H1 (cell line): ENCODE measurements around the gene MYH9. TPM values are rescaled to one million over a fixed set of nuclear protein-coding genes. Genes with fewer than 3 reads are reported as not detected.
A peak's percentile ranks its signal among the peaks of the same experiment; 100 is the strongest.

Experiments
- CTCF ChIA-PET: fragments of 300-600 bp; sonication (Branson Sonifier 250); formaldehyde crosslinking; loops from one replicate; lab custom pipeline; 2021; ENCODE audit not compliant: partially characterized antibody; lab: Charles Lee
- POLR2A ChIA-PET: fragments of 300-600 bp; sonication (Branson Sonifier 250); formaldehyde crosslinking; loops from one replicate; lab custom pipeline; 2021; ENCODE audit warnings: inconsistent platforms; ENCODE audit not compliant: partially characterized antibody; lab: Charles Lee
- DNase-seq, 2 experiments: peaks; one replicate each; pipeline versions ENCODE4 v3.0.0 to v3.0.0-alpha.2; 2010 to 2022; ENCODE audit warnings: low spot score in 2 of 2, low read depth in 1 of 2, mixed read lengths in 1 of 2
- FAIRE-seq: peaks from 2 replicates; lab custom pipeline; 2011; peaks lifted over from hg19 to GRCh38; lab: Jason Lieb, UNC
- H2AFZ ChIP-seq: 2 replicates; pipeline ENCODE4 v1.8.1; 2012; ENCODE audit warnings: low read length, inconsistent platforms
- H2AK5ac ChIP-seq: 2 replicates; pipeline ENCODE4 v1.6.1; 2013; ENCODE audit warnings: low read depth, low read length
- H2BK120ac ChIP-seq: replicated peaks from 2 replicates; pipeline ENCODE3; 2013; ENCODE audit warnings: low read depth, low read length, inconsistent platforms
- H2BK12ac ChIP-seq: 2 replicates; pipeline ENCODE4 v1.6.1; 2013; ENCODE audit warnings: low read depth, low read length
- H2BK15ac ChIP-seq: 2 replicates; pipeline ENCODE4 v1.6.1; 2013; ENCODE audit warnings: low read length
- H2BK20ac ChIP-seq: 2 replicates; pipeline ENCODE4 v1.6.1; 2013; ENCODE audit warnings: low read length
- H2BK5ac ChIP-seq: 2 replicates; pipeline ENCODE4 v1.6.1; 2013; ENCODE audit warnings: low read depth, low read length
- H3K14ac ChIP-seq: 2 replicates; pipeline ENCODE4 v1.6.1; 2013; ENCODE audit warnings: inconsistent platforms; ENCODE audit not compliant: insufficient read length
- H3K18ac ChIP-seq: 2 replicates; pipeline ENCODE4 v1.6.1; 2013; ENCODE audit warnings: low read length; ENCODE audit errors: extremely low read depth
- H3K23ac ChIP-seq: 2 replicates; pipeline ENCODE4 v1.6.1; 2013; ENCODE audit warnings: inconsistent platforms; ENCODE audit not compliant: insufficient read length
- H3K23me2 ChIP-seq: 2 replicates; pipeline ENCODE4 v1.6.1; 2013; ENCODE audit warnings: low read depth, low read length
- H3K27ac ChIP-seq: 2 replicates; pipeline ENCODE4 v1.6.1; 2011; ENCODE audit warnings: low read depth, low read length, inconsistent platforms
- H3K27me3 ChIP-seq, 4 experiments: replicated peaks in 1 of 4; 1 replicate in 1 of 4; 2 replicates in 3 of 4; pipeline versions ENCODE4 v1.6.1 to v1.8.1; 2011 to 2013; ENCODE audit warnings: low read length in 3 of 4, mild to moderate bottlenecking in 3 of 4, inconsistent platforms in 2 of 4, mixed read lengths in 2 of 4, moderate library complexity in 1 of 4; ENCODE audit not compliant: control insufficient read depth in 3 of 4, insufficient read depth in 3 of 4; ENCODE audit errors: extremely low read depth in 1 of 4
- H3K36me3 ChIP-seq, 4 experiments: 2 replicates each; pipeline versions ENCODE4 v1.6.1 to v1.8.1; 2011 to 2013; ENCODE audit warnings: mild to moderate bottlenecking in 4 of 4, low read length in 3 of 4, moderate library complexity in 2 of 4, control low read depth in 1 of 4, inconsistent platforms in 1 of 4; ENCODE audit not compliant: insufficient read depth in 4 of 4, control insufficient read depth in 2 of 4
- H3K4ac ChIP-seq: replicated peaks from 2 replicates; pipeline ENCODE3; 2013; ENCODE audit warnings: low read length, low read depth, mixed read lengths, inconsistent platforms; ENCODE audit not compliant: insufficient read length
- H3K4me1 ChIP-seq, 4 experiments: replicated peaks in 1 of 4; 1 replicate in 1 of 4; 2 replicates in 3 of 4; pipeline versions ENCODE4 v1.6.1 to v1.8.1; 2011 to 2013; ENCODE audit warnings: low read length in 3 of 4, inconsistent platforms in 2 of 4, mixed read lengths in 1 of 4; ENCODE audit not compliant: insufficient read depth in 4 of 4, control insufficient read depth in 3 of 4
- H3K4me2 ChIP-seq, 2 experiments: 2 replicates each; pipeline versions ENCODE4 v1.6.1 to v1.8.1; 2011 to 2013; ENCODE audit warnings: low read depth in 2 of 2, low read length in 2 of 2, control low read depth in 1 of 2, inconsistent platforms in 1 of 2, mild to moderate bottlenecking in 1 of 2; ENCODE audit not compliant: insufficient read depth in 1 of 2
- H3K4me3 ChIP-seq, 4 experiments: fragments of 200-600, 300-600 bp in 1 of 4; sonication (generic), shearing (Covaris generic), sonication (Bioruptor Twin) in 1 of 4; 2 replicates each; pipeline versions ENCODE4 v1.5.1 to v1.8.1; 2011 to 2016; ENCODE audit warnings: low read length in 4 of 4, low read depth in 3 of 4, control low read depth in 2 of 4, inconsistent platforms in 2 of 4, mild to moderate bottlenecking in 2 of 4, mixed read lengths in 1 of 4, moderate library complexity in 1 of 4; ENCODE audit not compliant: insufficient read depth in 2 of 4; ENCODE audit errors: extremely low read depth in 1 of 4
- H3K56ac ChIP-seq: replicated peaks from 2 replicates; pipeline ENCODE3; 2013; ENCODE audit warnings: low read depth, mild to moderate bottlenecking, mixed read lengths, low read length, inconsistent platforms; ENCODE audit not compliant: insufficient read length
- H3K79me1 ChIP-seq: 2 replicates; pipeline ENCODE4 v1.6.1; 2013; ENCODE audit warnings: low read depth, low read length, control low read depth
- H3K79me2 ChIP-seq, 2 experiments: 2 replicates each; pipeline versions ENCODE4 v1.6.1 to v1.8.1; 2012 to 2013; ENCODE audit warnings: low read length in 2 of 2, mild to moderate bottlenecking in 2 of 2, inconsistent platforms in 1 of 2; ENCODE audit not compliant: insufficient read depth in 2 of 2, control insufficient read depth in 1 of 2
- H3K9ac ChIP-seq, 4 experiments: replicated peaks in 1 of 4; 1 replicate in 1 of 4; 2 replicates in 3 of 4; pipeline versions ENCODE4 v1.6.1 to v1.8.1; 2011 to 2013; ENCODE audit warnings: low read depth in 3 of 4, low read length in 3 of 4, control low read depth in 2 of 4, mild to moderate bottlenecking in 2 of 4, moderate library complexity in 2 of 4, inconsistent platforms in 1 of 4; ENCODE audit errors: extremely low read depth in 1 of 4
- H3K9me3 ChIP-seq, 2 experiments: 2 replicates each; pipeline versions ENCODE4 v1.6.1 to v1.8.1; 2012 to 2013; ENCODE audit warnings: mild to moderate bottlenecking in 2 of 2, moderate library complexity in 2 of 2, control low read depth in 1 of 2, inconsistent platforms in 1 of 2, low read depth in 1 of 2, low read length in 1 of 2, mixed read lengths in 1 of 2; ENCODE audit not compliant: insufficient read depth in 2 of 2
- H4K20me1 ChIP-seq, 2 experiments: replicated peaks in 1 of 2; 2 replicates each; pipeline versions ENCODE3 to v1.8.1; 2011 to 2013; ENCODE audit warnings: inconsistent platforms in 2 of 2, low read length in 2 of 2, mild to moderate bottlenecking in 1 of 2; ENCODE audit not compliant: insufficient read depth in 2 of 2, control insufficient read depth in 1 of 2
- H4K5ac ChIP-seq: 2 replicates; pipeline ENCODE4 v1.6.1; 2013; ENCODE audit warnings: low read length, low read depth, mixed read lengths, inconsistent platforms; ENCODE audit not compliant: insufficient read length
- H4K8ac ChIP-seq: 2 replicates; pipeline ENCODE4 v1.8.0; 2013; ENCODE audit warnings: mild to moderate bottlenecking, moderate library complexity, low read length, inconsistent platforms; ENCODE audit not compliant: insufficient read depth; ENCODE audit errors: extremely low read depth
- H4K91ac ChIP-seq: replicated peaks from 2 replicates; pipeline ENCODE3; 2013; ENCODE audit warnings: low read length, mixed read lengths, inconsistent platforms; ENCODE audit not compliant: insufficient read length
- CREB1 ChIP-seq: IDR thresholded peaks from 2 replicates; pipeline ENCODE4 v1.6.1; 2012; ENCODE audit warnings: inconsistent platforms
- FOSL1 ChIP-seq: IDR thresholded peaks from 2 replicates; pipeline ENCODE4 v1.6.1; 2011; ENCODE audit warnings: mild to moderate bottlenecking, low read depth, low read length, moderate library complexity; ENCODE audit not compliant: insufficient read depth
- SAP30 ChIP-seq: fragments of 300-600 bp; sonication (generic); IDR thresholded peaks from 2 replicates; pipeline ENCODE4 v1.7.1; 2012; ENCODE audit warnings: low read length, moderate library complexity, mild to moderate bottlenecking, inconsistent platforms; ENCODE audit not compliant: insufficient read depth, insufficient replicate concordance
- TAF1 ChIP-seq: IDR thresholded peaks from 2 replicates; pipeline ENCODE4 v1.6.1; 2011; ENCODE audit warnings: mild to moderate bottlenecking, low read depth, low read length
- WGBS, 2 experiments: shearing (Covaris generic) in 1 of 2; methylation state at CpG; one replicate each; pipeline versions ENCODE4 v1.1.6 to v1.1.7; 2013 to 2015; ENCODE audit warnings: low lambda C conversion rate in 2 of 2, mixed read lengths in 2 of 2, inconsistent platforms in 1 of 2, low coverage in 1 of 2, missing lambda C conversion rate in 1 of 2; ENCODE audit not compliant: insufficient replicate concordance in 2 of 2, insufficient coverage in 1 of 2, insufficient read length in 1 of 2; ENCODE audit errors: extremely low coverage in 1 of 2, missing lambda C conversion rate in 1 of 2; 5-methylcytosine and 5-hydroxymethylcytosine counted together
- polyA plus RNA-seq, 7 experiments: library from polyadenylated mRNA; depleted of rRNA in 3 of 7; stranded (reverse) in 5 of 7; unstranded in 2 of 7; fragments of >200 nt in 5 of 7; fragments of 200-250 nt in 2 of 7; gene quantifications; 1 replicate in 5 of 7; 2 replicates in 1 of 7; 4 replicates in 1 of 7; pipeline versions ENCODE4 v1.2.1 to v1.2.3, GENCODE V29; 2011 to 2013; ENCODE audit warnings: missing spikeins in 2 of 7, mixed read lengths in 2 of 7
- total RNA-seq: library from RNA; stranded (reverse); fragmentation: NEBNext Ultra II Directional; extraction: Animal tissue kit (Norgen Biotek cat#: 25700); gene quantifications from 2 replicates; pipeline ENCODE4 v1.2.1, GENCODE V29; 2021

The MYH9 gene
- total and polyA plus RNA-seq, 2 of the 8 experiments (the other 6 are each of a cell fraction or from before 2014, with no cell fraction given) = 24.9 to 322 TPM

GRCh38 chr22:36417281-36417686 is 29.5 kb upstream of the MYH9 start:
- no peak overlapping the region for H3K18ac ChIP-seq
- no peak overlapping the region for H2BK20ac ChIP-seq
- no peak overlapping the region for H3K23ac ChIP-seq
- H2BK15ac ChIP-seq = no peak overlapping the region
- H3K9ac ChIP-seq = no peak overlapping the region; a peak in 1 of 7 replicates
- H4K91ac ChIP-seq = no peak overlapping the region
- no peaks in the 10 kb centered on the region for H3K79me2 ChIP-seq
- H4K20me1 ChIP-seq = no peaks in the 10 kb centered on the region
- H2BK120ac ChIP-seq = no peak overlapping the region
- no peak overlapping the region for H2BK5ac ChIP-seq
- H4K5ac ChIP-seq = no peak overlapping the region
- H2AK5ac ChIP-seq = 0 out of 2 replicates have a peak overlapping the region, but pooled peaks have one; percentile 86
- DNase-seq (no peak), FAIRE-seq (no peak)
- H3K4me2 ChIP-seq = no peak overlapping the region
- H4K8ac ChIP-seq = peak overlapping the region; percentile 41; the same call in 1 of the 2 replicates
- no peak overlapping the region for H2AFZ ChIP-seq
- H3K4me3 ChIP-seq = no peak overlapping the region
- no peak overlapping the region for H3K4ac ChIP-seq
- 91% methylated on average over 9 of the region's 9 CpGs; no CpG with 5 or more reads in 1 of the 2 experiments for WGBS, 2 experiments
- H2BK12ac ChIP-seq = peak overlapping the region; percentile 35; the same call in 1 of the 2 replicates
- no peaks in the 10 kb centered on the region for H3K27me3 ChIP-seq
- no peak overlapping the region for H3K56ac ChIP-seq
- H3K36me3 ChIP-seq = no peaks in the 10 kb centered on the region
- CTCF ChIA-PET = interaction anchor here (0.8 to 1.2 kb wide), 2 partner anchors 16 to 119 kb away, joined by 3 to 4 read pairs; no protein-coding TSS in a partner anchor
- no peak overlapping the region for H3K27ac ChIP-seq
- no peak overlapping the region for H3K14ac ChIP-seq
- peaks cover 0 to 6% (median 3%) of the 10 kb centered on the region in 4 experiments; a peak in 6 of 7 replicates for H3K4me1 ChIP-seq
- H3K79me1 ChIP-seq = no peaks in the 10 kb centered on the region
- POLR2A ChIA-PET = interaction anchor here (0.9 kb wide), 2 partner anchors 11 to 25 kb away, joined by 3 read pairs; no protein-coding TSS in a partner anchor
- 0 out of 2 replicates have a peak, but pooled peaks cover 2% of the 10 kb centered on the region for H3K23me2 ChIP-seq
- H3K9me3 ChIP-seq = no peaks in the 10 kb centered on the region
- TF ChIP-seq SAP30 (no peak), CREB1 (0 out of 2 replicates have a peak, but pooled peaks have one; percentile 43), TAF1 (no peak), FOSL1 (no peak)
